ENCODE data around the gene VPS13C.

DNA sequence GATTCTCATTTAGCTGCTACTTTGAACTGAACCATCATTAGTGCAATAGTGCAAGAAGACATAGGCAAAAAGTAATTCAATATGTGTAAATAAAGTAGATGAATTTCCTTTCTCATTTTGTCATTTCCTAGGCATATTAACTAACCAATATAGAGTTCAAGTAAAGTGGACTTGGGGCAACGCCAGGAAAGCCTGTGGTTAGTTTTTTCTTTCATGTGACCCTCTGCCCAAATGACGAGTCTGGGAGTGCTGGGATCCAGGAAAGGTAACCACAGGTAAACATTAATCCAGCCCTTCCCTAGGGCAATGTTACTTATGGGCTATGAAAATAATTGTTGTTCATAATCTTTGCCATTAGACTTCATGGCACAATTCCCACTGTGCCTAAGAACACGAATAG, 181.0 kb downstream of the VPS13C start:
- TF ChIP-seq, protein P1, sequence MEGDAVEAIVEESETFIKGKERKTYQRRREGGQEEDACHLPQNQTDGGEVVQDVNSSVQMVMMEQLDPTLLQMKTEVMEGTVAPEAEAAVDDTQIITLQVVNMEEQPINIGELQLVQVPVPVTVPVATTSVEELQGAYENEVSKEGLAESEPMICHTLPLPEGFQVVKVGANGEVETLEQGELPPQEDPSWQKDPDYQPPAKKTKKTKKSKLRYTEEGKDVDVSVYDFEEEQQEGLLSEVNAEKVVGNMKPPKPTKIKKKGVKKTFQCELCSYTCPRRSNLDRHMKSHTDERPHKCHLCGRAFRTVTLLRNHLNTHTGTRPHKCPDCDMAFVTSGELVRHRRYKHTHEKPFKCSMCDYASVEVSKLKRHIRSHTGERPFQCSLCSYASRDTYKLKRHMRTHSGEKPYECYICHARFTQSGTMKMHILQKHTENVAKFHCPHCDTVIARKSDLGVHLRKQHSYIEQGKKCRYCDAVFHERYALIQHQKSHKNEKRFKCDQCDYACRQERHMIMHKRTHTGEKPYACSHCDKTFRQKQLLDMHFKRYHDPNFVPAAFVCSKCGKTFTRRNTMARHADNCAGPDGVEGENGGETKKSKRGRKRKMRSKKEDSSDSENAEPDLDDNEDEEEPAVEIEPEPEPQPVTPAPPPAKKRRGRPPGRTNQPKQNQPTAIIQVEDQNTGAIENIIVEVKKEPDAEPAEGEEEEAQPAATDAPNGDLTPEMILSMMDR (IDR thresholded peaks at IDR 0.05; ENCODE audit: low read depth, low read length, poor library complexity, severe bottlenecking) = no peak
- TF ChIP-seq EZH2phosphoT487 (IDR thresholded peaks at IDR 0.05; ENCODE audit: borderline replicate concordance, low read length) = no peak
